Forelimb muscle (tissue), 1 donor: ENCODE data around the gene ME3. TPM values are rescaled to one million over a fixed set of nuclear protein-coding genes. Genes with fewer than 3 reads are reported as not detected.
"Not testable (repeated sequence)": the region's sequence is repeated elsewhere in the genome, so short reads cannot be mapped to it uniquely, and the experiment has no call there.

Source experiments
- DNase-seq: peaks from one replicate; pipeline ENCODE4 v3.0.0-alpha.2; 2013; ENCODE audit warnings: low read depth
- polyA plus RNA-seq: library from polyadenylated mRNA; unstranded; fragments of 120-200 nt; gene quantifications from one replicate; pipeline ENCODE4 v1.2.1, GENCODE V29; 2013; ENCODE audit not compliant: insufficient read length

Gene ME3
- polyA plus RNA-seq, 1 donor = 10.8 TPM

DNA sequence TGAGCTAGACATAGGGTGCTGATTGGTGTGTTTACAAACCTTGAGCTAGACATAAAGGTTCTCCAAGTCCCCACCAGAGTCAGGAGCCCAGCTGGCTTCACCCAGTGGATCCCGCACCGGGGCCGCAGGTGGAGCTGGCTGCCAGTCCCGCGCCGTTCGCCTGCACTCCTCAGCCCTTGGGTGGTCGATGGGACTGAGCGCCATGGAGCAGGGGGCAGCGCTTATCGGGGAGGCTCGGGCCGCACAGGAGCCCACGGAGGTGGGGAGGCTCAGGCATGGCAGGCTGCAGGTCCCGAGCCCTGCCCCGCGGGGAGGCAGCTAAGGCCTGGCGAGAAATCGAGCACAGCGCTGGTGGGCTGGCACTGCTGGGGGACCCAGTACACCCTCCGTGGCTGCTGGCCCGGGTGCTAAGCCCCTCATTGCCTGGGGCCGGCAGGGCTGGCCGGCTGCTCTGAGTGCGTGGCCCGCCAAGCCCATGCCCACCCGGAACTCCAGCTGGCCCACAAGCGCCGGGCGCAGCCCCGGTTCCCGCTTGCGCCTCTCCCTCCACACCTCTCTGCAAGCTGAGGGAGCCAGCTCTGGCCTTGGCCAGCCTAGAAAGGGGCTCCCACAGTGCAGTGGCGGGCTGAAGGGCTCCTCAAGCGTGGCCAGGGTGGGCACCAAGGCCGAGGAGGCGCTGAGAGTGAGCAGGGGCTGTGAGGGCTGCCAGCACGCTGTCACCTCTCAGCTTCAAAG lies 238.9 kb downstream of the ME3 start:
- not testable (repeated sequence) for DNase-seq

DNA sequence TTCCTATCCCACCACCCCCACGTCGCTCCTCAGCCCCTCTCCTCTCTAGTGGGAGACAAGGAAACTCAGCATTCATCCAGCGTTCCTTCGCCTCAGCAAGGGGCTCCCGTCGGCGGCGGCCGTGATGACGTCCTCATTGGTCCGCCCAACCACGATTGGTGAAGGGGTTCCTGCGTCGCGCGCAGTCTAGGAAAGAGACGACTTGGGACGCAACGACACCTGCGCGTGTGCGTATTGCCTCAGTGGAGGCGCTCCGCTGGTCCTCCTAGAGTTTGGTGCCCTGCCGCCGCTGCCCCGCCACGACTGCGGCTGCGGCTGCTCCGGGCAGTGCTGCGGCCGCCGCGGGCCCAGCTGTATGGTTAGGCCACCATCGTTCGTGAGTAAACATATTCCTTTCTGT lies 241.2 kb downstream of the ME3 start:
- no peak for DNase-seq

DNA sequence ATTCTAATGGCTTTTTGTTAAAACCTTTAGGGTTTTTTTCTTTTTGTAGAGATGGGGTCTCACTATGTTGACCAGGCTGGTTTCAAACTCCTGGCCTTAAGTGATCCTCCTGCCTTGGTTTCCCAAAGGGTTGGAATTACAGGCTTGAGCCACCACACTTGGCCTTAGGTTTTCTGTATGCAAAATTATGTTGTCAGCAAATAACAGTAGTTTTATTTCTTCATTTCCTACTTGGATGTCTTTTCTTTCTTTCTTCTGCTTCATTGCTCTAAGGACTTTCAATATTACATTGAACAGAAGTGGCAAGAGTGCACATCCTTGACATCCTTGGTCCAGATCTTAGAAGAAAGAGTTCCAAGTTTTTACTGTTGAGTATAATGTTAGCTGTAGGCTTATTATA lies 245.0 kb downstream of the ME3 start:
- no peak for DNase-seq

DNA sequence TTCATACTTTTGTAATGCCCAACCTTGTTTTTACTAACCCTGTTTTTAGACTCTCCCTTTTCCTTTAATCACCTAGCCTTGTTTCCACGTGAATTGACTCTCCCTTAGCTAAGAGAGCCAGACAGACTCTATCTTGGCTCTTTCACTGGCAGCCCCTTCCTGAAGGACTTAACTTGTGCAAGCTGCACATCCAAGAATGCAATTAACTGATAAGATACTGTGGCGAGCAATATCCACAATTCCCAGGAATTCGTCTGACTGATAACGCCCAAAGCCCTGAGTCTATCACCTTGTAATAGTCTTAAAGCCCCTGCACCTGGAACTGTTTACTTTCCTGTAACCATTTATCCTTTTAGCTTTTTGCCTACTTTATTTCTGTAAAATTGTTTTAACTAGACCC lies 248.9 kb downstream of the ME3 start:
- not testable (repeated sequence) for DNase-seq

DNA sequence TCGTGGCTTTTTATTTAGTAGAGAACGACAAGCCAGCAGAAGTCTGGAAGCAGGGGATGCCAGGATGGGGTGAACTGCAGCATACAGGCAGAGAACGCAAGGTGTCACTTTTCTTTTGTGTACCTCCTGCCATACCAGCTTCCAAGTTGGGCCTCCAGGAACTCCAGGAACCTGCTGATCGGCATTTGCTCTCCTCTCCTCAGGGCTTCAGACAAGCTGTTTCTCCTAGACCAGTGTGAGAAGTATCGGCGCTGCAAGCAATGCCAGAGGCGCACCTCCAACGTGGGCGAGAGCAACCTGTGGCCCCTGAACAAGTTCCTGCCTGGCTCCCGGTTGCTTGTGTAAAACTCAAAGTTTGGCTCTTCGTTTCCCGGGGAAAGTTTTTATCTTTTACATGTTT lies 250.0 kb downstream of the ME3 start:
- DNase-seq = no peak

DNA sequence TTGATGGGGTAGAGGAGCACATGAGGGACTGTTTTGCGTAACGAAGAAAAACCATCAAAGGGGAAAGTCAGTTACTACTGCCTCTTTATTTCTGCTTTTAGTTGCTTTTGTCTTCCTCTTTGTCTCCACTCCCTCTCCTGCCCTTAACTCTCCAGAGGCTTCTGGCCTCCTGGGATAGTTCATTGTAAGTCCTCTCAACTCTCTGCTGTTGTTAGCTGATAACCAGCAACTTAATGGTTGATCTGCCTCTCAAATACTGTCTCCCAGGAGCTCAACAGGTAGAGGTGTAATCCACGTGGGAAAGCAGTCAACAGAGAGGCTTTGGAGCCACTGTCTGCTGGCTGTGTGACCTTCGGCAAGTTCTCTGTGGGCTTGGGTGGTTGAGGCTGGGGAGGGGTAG lies 250.5 kb downstream of the ME3 start:
- no peak for DNase-seq

DNA sequence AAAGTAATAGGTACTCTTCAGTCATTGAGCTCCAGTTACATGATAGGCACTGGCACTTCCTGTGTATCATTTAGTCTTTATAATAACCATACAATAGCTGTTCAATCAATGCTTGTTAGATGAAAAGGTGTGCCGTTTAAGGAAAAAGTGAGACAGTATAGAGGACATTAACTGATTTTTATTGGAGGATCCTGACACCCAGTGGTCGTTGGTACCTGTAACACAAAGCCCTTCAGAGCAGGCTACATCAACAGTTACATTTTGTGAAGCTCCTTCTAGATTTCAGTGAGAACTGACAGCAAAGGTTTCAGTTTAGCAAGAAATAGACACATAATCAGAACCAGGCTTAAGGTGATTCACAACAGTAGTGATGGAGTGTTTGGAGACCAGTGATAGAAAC lies 253.5 kb downstream of the ME3 start:
- peak; percentile 39 for DNase-seq

DNA sequence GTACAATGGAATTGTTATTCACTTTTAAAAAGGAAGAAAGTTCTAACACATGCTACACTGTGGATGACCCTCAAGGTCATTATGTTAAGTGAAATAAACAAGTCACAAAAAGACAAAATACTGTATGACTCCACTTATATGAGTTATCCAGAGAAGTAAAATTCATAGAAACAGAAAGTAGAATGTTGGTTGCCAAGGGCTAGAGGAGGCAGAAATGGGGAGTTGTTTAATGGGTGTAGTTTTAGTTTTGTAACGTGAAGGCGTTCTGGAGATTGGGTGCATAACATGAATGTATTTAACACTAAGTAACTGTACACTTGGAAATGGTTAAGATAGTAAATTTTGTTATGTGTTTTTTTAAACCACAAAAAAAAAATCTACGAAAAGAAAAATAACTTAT lies 253.9 kb downstream of the ME3 start:
- DNase-seq = no peak

DNA sequence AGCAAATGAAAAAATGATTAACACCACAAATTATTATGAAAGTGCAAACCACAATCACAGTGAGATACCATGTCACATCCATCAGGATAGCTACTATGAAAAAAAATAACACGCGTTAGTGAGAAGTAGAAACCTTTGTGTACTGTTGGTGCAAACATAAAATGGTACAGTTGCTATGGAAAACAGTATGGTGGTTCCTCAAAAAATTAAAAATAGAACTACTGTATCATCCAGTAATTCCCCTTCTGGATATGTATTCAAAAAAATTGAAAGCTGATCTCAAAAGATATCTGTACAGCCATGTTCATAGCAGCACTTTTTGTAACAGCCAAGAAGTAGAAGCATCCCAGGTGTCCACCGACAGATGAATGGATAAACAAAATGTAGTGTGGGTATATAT lies 254.3 kb downstream of the ME3 start:
- no peak for DNase-seq

DNA sequence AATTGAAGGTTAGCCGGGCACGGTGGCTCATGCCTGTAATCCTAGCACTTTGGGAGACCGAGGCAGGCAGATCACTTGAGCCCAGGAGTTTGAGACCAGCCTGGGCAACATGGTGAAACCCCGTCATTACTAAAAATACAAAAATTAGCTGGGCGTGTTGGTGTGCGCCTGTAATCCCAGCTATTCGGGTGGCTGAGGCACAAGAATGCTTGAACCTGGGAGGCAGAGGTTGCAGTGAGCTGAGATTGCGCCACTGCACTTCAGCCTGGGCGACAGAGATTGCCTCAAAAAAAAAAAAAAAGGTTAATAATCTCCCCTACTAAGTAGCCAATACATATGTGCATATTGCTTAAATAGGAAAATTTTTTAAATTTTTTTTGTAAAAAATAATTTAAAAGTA lies 255.5 kb downstream of the ME3 start:
- not testable (repeated sequence) for DNase-seq

DNA sequence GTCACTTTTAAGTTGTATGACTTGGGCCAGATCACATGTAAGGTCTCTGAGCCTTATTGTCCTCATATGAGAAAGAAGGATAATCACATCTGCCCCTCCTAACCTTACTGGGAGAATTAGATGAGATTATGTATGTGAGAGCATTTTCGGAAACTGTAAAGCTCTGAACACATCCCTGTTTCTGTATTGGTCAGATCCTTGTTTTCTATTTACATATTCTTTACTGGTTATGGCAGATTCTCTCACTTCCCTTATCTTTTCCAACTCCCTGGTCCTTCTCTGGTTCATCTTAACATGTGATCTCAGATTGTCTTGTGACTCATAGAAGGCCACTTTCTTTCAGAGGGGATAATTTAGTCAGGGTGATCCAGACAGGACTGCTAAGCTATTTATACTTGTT lies 255.9 kb downstream of the ME3 start:
- DNase-seq = no peak

DNA sequence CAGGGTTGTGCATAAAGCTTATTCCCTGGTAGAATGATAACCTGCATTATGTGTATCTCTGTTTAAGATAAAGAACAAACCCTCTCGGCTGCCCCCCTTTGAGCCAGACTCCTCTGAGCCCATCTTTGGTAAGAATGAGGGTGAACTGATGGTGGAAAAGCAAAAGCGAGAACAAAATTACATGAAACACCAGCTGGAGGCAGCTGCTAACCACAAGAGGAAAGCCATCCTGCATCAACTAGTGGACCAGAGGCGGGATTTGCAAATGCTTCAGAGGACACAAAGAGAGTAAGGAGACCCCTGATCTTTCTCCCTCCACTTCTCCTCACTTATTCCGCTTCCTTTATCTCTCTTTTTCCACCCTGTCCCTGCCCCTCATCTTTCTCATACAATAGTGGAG lies 257.4 kb downstream of the ME3 start:
- DNase-seq = no peak

DNA sequence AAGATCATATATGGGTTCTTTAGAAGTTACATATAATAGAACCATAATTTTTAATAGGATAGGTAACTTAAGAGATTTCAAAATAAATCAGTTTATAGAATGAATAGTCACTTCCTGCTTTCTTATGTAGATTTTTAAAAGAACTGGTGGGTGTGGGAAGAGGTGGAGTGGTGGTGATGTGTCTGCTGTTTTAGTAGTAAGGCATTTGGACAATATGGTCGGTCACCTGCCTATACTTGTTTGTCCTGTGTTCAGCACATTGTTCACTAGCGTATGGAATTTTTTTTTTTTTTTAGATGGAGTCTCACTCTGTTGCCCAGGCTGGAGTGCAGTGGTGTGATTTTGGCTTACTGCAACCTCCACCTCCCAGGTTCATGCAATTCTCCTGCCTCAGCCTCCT lies 258.4 kb downstream of the ME3 start:
- no peak for DNase-seq

DNA sequence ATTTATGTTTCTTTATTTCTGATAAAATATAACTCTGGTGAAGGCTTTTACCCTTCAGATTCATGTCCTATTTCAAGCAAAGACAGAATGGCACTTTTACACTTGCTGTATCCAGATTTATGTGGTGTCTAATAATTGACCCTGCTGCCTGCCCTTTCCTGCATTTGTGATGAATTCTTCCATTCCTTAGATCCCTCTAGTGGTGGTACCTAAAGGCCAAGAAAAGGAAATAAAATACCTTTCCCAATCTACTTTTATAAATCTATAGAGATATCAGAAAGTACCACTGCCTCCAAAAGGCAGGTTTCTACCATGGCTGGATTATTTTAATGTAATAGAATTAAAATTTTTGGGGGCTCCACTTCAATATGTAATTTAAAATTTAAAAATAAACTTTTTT lies 263.6 kb downstream of the ME3 start:
- DNase-seq = no peak

DNA sequence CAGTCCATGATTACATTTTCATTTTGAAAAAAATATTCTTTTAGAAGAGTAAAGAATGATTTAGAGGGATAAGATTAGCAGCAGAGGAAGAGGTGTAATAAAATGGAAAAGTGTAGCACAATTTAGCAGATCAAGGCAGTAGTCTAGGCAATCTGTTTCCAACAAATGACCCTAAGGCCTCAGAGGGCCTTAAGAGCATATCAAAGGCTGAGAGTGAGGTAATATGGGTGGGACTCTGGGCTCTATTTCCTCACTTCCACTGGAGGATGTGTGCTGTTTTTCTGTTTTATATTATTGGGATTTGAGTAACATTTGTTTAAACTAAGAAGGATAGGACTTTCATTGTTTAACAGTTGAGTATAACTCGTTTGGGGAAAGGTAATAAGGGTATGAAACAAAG lies 269.0 kb downstream of the ME3 start:
- DNase-seq = no peak

DNA sequence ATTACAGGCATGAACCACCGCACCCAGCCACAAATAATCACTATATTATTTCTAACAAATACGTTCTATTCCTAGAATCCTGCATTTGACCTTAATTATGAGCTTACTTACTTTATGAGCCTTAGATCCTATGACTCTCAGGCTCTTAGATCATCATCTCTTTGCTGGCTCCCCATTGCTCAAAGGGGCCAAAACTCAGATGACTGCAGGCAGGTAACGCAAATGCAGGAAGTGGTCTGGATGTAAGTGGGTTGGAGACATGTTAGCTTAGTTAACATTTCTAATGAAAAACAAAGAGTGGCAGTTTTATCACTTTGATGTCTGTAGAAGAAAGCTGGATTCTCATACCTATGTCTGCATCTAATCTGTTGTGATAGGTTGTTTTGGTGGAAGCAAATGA lies 274.3 kb downstream of the ME3 start:
- DNase-seq = no peak

DNA sequence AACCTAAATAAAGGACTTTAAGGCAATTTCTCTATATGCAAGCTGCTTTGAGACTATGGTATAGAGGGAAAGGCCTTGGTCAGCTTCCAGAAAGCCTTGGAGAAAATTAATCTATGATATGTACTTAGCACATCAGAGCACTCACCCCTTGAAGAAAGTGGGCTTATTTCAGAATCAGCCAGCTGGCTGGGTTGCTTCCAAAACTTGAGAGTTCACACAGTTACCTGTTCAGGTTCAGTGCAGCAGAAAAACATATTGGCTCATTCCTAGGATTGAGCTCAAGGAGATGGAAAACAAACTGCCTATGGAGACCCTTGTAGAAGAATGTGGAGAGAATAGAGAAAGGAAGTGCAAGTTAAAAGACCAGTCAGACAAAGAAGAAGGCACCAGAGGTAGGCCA lies 275.1 kb downstream of the ME3 start:
- DNase-seq = no peak

DNA sequence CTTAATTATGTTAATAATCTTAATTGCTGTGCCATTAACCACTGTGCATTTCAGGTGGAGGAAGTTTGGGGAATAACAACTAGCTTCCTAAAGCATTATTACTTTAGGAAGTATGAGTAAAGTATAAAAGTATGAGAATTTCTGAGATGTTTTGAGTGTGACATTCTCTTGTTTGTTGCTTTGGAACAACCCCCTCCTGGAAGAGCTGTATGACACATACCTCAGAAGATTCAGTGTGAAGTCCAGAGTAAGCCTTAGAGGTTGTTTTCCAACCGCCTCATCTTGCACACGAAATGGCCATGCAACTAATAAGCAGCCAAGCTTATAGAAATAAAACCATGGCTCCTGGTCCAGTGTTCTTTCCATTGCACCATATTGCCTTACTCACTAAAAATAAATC lies 276.0 kb downstream of the ME3 start:
- no peak for DNase-seq

DNA sequence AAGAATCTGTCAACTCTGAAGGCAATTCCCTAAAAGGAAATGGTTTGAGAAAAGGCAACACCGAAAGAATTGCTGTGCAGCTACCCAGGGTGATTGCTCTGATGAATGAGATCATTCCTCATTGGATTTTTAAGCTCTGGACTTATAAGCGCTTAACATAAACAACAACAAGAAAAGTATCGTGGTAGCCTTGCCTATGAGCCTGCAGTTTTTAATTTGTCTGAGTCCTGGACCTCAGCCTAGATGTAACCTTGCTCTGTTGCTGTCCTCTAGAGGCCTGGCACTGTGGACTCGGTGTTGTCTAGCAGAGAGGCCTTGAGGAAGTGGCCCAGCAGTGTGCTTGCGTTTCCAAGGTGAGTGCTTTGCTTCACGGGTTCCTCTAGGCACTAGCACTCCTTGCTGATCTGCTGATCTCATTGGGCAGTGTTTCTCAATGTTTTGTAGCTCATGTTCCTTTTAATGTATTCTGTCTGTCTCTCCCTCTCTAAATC lies 277.3 kb downstream of the ME3 start:
- DNase-seq = no peak

Other genes with a start within 250 kb of the ME3 start
- 19.5 TPM for gene PRSS23, start 127.9 kb upstream of the ME3 start, polyA plus RNA-seq